ACHN (cell line): ENCODE measurements around the gene ARHGAP12.
"Not testable (repeated sequence)": the region's sequence is repeated elsewhere in the genome, so short reads cannot be mapped to it uniquely, and the experiment has no call there.

Experiments
- DNase-seq: peaks from one replicate; pipeline ENCODE4 v3.0.0-alpha.2; 2015
- in situ Hi-C: cut with HindIII; loops from 2 replicates; pipeline ENCODE4 v1.10.0; 2017; ENCODE audit warnings: low sequenced_read_pairs, low pct_ligation_motif_present, low pct_unique_long_range_greater_than_20kb

The ARHGAP12 gene

DNA sequence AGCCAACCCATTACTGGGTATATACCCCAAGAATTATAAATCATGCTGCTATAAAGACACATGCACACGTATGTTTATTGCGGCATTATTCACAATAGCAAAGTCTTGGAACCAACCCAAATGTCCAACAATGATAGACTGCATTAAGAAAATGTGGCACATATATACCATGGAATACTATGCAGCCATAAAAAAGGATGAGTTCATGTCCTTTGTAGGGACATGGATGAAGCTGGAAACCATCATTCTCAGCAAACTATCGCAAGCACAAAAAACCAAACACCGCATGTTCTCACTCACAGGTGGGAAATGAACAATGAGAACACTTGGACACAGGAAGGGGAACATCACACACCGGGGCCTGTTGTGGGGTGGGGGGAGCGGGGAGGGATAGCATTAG lies 32.9 kb downstream of the ARHGAP12 start:
- DNase-seq, in situ Hi-C loops: not testable (repeated sequence)

GRCh38 chr10:31888442-31888841 lies 40.2 kb downstream of the ARHGAP12 start:
- in situ Hi-C loops = no loop called here
- no peak for DNase-seq

DNA sequence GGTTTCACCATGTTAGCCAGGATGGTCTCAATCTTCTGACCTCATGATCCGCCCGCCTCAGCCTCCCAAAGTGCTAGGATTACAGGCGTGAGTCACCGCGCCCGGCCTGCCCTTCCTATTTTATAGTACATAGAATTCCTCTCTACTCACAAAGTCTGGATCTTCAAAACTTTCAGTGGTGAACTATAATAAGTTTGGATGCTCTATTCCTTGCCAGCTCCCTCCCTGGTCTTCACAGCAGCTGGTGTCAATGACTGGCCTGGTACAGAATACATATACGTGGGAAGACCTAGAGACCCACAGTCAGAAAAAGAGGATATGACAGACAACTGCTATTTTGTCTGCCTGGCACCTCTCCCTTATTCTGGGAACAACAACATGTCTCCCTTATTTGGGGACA lies 40.8 kb downstream of the ARHGAP12 start:
- no peak for DNase-seq
- in situ Hi-C loops = no loop called here

- no peak for DNase-seq
- in situ Hi-C loops = no loop called here
Observed at GRCh38 chr10:31886885-31887284, 41.7 kb downstream of the ARHGAP12 start.

GRCh38 chr10:31885971-31886370 lies 42.7 kb downstream of the ARHGAP12 start:
- in situ Hi-C loops = no loop called here
- no peak for DNase-seq

GRCh38 chr10:31884386-31884785 lies 44.2 kb downstream of the ARHGAP12 start:
- DNase-seq = no peak
- in situ Hi-C loops = no loop called here

- in situ Hi-C loops = no loop called here
Observed at GRCh38 chr10:31883397-31883796, 45.2 kb downstream of the ARHGAP12 start.

GRCh38 chr10:31878486-31878885 lies 50.1 kb downstream of the ARHGAP12 start:
- no peak for DNase-seq
- in situ Hi-C loops = no loop called here

More at GRCh38 chr10:31883397-31883796, 45.2 kb downstream of the ARHGAP12 start:
- no peak for DNase-seq

DNA sequence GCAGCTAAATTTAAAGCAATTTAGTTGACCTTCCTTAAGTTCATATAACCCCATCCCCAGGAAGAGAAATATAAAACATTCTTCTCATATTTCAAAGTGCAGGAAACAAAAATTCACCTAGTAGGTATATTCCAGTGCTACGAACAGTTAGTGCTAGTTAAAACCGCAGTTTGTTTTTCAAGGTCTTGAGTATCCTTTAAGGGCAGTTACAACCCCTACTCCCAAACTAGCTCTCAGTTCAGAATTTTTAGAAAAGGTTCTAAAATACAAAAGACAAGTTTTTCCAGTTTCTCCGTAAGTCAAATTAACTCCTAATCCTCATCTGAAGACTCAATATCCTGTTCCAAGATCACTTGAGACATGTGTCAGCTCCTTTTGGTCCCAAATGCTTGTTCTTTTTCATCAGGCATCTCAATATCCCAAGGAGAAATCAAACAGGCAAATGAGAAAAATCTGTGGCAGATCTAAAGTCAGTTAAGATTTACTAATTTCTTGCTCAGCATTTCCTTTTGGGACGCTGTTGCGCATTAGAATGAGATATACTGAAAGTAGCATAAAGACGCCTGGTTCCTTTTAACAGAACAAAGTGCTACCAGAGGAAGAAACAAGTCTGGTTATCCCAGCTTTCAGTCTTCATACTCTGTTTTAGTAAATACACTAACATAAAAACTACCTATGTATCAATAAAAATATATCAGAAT lies 51.8 kb downstream of the ARHGAP12 start:
- no peak for DNase-seq
- in situ Hi-C loops = no loop called here

- in situ Hi-C loops = no loop called here
- no peak for DNase-seq
Observed at GRCh38 chr10:31875608-31876007, 53.0 kb downstream of the ARHGAP12 start.

- in situ Hi-C loops = no loop called here
- DNase-seq = no peak
Observed at GRCh38 chr10:31873724-31874123, 54.9 kb downstream of the ARHGAP12 start.

GRCh38 chr10:31871266-31872065 lies 57.2 kb downstream of the ARHGAP12 start:
- DNase-seq = no peak
- in situ Hi-C loops = no loop called here

DNA sequence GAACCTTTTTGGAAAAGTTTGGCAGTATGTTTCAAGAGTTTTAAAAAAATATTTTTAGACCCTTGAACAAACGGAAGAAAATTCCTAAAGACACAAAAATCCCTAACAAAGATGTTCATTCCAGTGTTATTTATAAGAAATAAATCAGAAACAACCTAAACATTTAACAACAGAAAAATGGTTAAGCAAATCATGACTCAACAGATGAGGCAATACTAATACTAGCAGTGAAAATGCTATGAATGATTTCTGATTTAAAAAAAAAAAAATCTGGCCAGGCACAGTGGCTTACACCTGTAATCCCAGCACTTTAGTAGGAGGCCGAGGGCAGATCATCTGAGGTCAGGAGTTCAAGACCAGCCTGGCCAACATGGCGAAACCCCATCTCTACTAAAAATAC lies 61.0 kb downstream of the ARHGAP12 start:
- no peak for DNase-seq
- in situ Hi-C loops = no loop called here

GRCh38 chr10:31866118-31866670 lies 62.4 kb downstream of the ARHGAP12 start:
- in situ Hi-C loops = no loop called here

GRCh38 chr10:31864834-31865518 lies 63.7 kb downstream of the ARHGAP12 start:
- in situ Hi-C loops = no loop called here
- DNase-seq = peak; percentile 23

More at GRCh38 chr10:31866118-31866670, 62.4 kb downstream of the ARHGAP12 start:
- DNase-seq = no peak

DNA sequence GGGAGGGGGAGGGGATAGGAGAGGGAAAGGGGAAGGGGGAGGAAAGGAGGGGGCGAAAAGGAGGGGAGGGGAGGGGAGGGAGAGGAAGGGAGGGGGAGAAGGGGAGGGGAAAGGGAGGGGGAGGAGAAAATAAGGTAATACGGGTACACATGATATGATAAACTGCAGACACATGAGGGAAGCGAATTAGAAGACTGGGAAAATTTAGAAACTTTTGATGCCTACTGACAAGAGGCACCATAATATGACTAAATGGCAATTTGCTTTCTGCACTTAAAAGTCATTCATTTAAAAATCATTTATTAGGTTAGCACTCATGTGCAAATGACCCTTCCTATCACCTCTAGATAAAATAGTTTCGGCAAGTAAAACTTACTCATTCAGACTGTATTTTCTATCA lies 73.6 kb downstream of the ARHGAP12 start:
- in situ Hi-C loops = no loop called here
- no peak for DNase-seq

DNA sequence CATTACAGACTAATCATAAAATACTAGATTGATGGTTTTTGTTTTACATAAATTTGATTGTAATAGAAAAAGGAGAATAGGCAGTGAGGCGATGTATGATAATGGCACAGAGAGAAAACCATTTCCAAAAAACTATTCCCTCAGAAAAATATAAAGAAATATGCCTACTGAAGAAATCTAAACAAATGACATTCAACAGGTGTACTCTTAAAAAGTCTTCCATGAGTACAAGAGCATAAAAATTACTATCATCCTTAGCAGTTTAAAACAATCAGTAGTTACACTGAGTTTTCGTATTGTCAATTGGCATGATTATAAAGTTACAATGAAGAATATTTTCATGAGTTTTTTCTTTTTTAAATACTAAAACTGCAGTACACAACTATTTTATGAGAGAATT lies 75.0 kb downstream of the ARHGAP12 start:
- in situ Hi-C loops = no loop called here

GRCh38 chr10:31851216-31851615 lies 77.4 kb downstream of the ARHGAP12 start:
- in situ Hi-C loops = no loop called here
- DNase-seq = no peak

More for the DNA sequence above, 75.0 kb downstream of the ARHGAP12 start:
- no peak for DNase-seq

DNA sequence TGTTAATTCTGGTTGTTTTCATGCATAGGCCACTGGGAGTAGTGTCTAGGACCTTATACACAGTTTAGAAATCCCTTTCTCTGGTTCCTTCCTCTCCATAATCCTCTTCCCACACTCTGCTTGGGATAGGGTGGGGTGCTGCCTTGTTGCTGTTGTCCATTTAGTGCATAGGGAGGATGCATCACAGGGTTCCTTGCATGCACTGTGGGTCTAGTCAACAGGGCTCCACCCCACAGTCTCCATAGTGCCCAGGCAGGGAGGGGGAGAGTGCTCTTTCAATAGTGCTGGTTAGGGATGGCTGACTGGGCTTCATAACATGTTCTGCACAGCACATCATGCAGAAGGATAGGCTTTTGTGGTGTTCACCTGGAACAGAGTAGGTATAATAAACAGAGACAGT lies 81.1 kb downstream of the ARHGAP12 start:
- no peak for DNase-seq
- in situ Hi-C loops = no loop called here
